Activated CD4-positive, alpha-beta T cell treated with anti-CD3 and anti-CD28 coated beads, Interleukin-2, amount 50 U/mL, for 48 hours (primary cell): ENCODE data around the gene SRSF4.
A peak's percentile ranks its signal among the peaks of the same experiment; 100 is the strongest.
"Not testable (repeated sequence)": the region's sequence is repeated elsewhere in the genome, so short reads cannot be mapped to it uniquely, and the experiment has no call there.

Experiments used
- DNase-seq, 2 experiments: peaks; one replicate each; pipeline ENCODE4 v3.0.0-alpha.2; 2020

SRSF4 gene

GRCh38 chr1:29124366-29125236 lies 57.1 kb downstream of the SRSF4 start:
- peak; percentile 75 to 81 for DNase-seq

GRCh38 chr1:29123887-29124365 lies 57.8 kb downstream of the SRSF4 start, which contains the start of gene TMEM200B:
TMEM200B (minus strand) TSS chr1:29123903; CDS start chr1:29121828, 2,075 bp downstream.
- peak; percentile 28 to 34 for DNase-seq

GRCh38 chr1:29123053-29123886 lies 58.4 kb downstream of the SRSF4 start:
- peak; percentile 31 to 46 for DNase-seq

- DNase-seq: peak; percentile 26 to 28
Observed at GRCh38 chr1:29122682-29123052, 59.0 kb downstream of the SRSF4 start.

GRCh38 chr1:29121936-29122681 lies 59.6 kb downstream of the SRSF4 start:
- peak; percentile 17 to 24 for DNase-seq

- DNase-seq: peak in 1 of 2 experiments; percentile 13
Observed at GRCh38 chr1:29121516-29121935, 60.2 kb downstream of the SRSF4 start.

GRCh38 chr1:29120947-29121485 lies 60.7 kb downstream of the SRSF4 start:
- peak; percentile 72 to 77 for DNase-seq

- no peak for DNase-seq
Observed at GRCh38 chr1:29120367-29120766, 61.3 kb downstream of the SRSF4 start.

GRCh38 chr1:29119121-29119929 lies 62.4 kb downstream of the SRSF4 start:
- no peak for DNase-seq

GRCh38 chr1:29117381-29117780 lies 64.3 kb downstream of the SRSF4 start:
- no peak for DNase-seq

- DNase-seq: no peak
Observed at GRCh38 chr1:29114654-29115053, 67.0 kb downstream of the SRSF4 start.

GRCh38 chr1:29113413-29114117 lies 68.1 kb downstream of the SRSF4 start:
- DNase-seq: no peak

GRCh38 chr1:29112705-29113412 lies 68.8 kb downstream of the SRSF4 start:
- no peak for DNase-seq

- DNase-seq: not testable (repeated sequence)
Observed at GRCh38 chr1:29108041-29108440, 73.7 kb downstream of the SRSF4 start.

- no peak for DNase-seq
Observed at GRCh38 chr1:29105822-29106221, 75.9 kb downstream of the SRSF4 start.

GRCh38 chr1:29100487-29100886 lies 81.2 kb downstream of the SRSF4 start:
- DNase-seq: no peak

GRCh38 chr1:29099286-29099685 lies 82.4 kb downstream of the SRSF4 start:
- DNase-seq: no peak
